Activated CD4-positive, alpha-beta T cell treated with anti-CD3 and anti-CD28 coated beads, Interleukin-2, Interleukin-4, amounts not matched to agents 100 ng/mL and 50 ng/mL, durations not matched to agents 16 hours and 8 hours (primary cell): Measurements from ENCODE around the gene ATP8A2.

Source experiments
- DNase-seq: peaks from one replicate; pipeline ENCODE4 v3.0.0-alpha.2; 2020; ENCODE audit warnings: low spot score

The ATP8A2 gene

DNA sequence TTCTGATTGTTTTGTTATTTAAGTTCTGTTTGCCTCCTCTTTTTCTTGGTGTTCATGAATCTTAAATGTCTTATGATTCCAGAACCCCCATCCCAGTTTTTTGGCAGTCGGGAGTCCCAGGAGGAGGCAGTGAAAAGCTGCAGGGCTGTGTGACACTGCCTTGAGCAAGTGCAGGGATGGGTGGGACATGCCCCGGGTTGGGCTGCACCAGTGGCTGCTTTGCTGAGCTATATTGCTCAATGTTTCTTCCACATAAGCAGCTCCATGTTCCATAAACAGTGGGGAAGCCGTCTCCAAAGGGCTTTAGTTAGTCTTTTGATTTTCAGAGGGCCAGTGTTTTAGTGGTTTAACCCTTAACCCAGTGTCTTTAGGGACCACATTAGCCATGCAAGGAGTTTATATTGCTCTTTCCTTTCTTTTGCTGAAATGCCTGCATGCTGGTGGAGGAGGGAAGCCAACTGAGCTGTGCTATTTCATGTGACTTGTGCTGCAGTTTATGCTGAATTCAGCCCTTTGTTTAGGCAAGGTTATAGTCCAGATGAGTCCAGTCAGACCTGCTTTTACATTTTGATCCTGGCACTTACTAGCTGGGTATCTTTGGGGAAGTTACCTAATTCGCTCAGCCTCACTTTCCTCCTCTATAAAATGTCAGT, 13.1 kb downstream of the ATP8A2 start:
- DNase-seq, result no peak

DNA sequence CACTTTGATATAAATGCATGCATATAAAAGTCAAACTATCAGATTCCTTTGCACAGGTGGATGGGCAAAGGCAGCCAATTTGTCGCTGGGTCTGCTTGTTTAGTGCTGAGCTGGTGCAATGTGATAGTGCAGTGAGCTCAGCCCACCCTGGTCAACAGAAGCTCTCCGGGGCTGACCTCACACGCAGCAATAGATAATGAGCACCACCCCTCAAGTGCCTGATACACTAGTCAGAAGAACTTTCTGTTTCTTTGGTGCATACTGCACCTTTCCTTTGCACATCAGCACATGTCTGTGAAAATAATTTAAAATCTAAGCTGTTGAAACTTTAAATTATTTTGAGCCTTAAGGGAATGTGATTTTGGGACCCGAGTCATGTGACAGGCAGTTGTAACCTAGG, 20.2 kb downstream of the ATP8A2 start:
- no peak for DNase-seq

DNA sequence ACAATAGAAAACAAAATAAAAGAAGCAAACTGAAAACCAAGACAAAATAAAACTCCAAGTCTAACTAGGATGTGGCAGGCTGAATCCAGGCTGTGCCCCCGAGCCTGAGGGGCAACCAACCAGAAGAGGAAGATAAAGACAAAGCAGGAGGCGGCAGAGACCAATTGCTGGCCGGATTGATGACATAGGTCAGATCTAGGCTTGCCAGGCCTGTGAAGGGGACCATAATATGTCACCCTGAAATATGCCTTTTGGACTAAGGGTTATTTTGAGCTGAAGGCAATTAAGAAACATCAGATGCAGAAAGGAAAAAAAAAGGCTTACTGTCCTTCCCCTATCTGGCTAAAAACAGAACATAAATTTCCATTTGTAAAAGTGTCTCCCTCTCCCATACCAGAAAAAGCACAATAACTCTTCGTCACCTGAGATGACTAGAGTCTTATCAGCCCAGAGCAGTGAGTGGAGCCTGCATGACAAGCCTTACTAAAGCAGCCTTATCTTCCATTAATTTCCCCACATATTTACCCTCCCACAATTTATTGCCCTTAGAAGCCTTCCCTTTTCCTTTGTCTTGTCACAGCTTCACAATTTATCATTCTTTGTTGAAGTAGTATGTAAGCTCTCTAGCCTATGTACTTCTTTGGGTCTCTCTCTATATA, 22.8 kb downstream of the ATP8A2 start:
- DNase-seq, result no peak

DNA sequence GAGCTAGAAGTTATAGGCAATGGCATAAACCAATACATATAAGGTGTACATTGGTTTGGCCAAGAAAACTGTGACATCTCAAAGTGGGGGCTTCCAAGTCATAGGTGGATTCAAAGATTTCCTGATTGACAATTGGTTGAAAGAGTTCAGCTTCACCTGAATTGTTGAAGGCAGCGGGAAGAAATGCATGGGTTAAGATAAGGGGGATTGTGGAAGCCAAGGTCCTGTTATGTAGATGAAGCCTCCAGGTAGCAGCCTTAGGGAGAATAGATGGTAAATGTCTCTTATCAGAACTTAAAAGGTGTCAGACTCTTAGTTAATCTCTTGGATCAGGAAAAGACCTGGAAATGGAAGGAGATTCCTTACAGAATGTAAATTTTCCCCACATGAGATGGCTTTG, 26.0 kb downstream of the ATP8A2 start:
- no peak for DNase-seq

DNA sequence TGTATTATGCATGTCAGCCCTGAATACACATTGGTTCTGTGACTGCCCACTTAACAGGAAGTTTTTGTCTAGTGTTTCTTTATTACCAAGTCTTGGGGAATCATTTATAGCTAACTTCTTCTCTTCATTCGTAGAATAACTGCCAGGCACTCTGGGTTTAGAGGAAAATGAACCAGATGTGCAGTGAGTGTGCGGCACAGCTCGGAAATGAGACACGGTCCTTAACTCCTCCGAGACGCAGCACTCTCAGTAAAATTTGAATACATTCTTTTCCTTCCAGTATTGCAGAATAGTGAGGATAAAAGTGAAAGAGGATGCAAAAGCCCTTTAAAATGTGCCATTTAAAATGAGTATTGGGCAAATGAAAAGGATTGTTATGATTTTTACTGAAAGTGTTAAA, 29.2 kb downstream of the ATP8A2 start:
- no peak for DNase-seq

DNA sequence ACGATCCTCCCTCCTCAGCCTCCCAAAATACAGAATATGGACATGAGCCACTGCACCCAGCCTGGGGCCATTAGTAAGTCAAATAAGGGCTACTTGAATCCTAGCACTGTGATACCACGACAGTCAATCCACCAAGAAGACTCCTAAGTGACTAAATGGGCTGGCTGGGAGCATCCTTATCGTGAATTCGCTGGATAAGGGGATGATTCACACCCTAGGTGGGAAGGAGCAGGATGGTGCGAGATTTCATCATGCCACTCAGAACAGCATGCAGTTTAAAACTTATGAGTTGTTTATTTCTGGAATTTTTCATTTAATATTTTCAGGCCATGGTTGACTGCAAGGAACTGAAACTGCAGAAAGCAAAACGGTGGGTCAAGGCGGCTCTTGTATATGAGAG, 30.2 kb downstream of the ATP8A2 start:
- no peak for DNase-seq

DNA sequence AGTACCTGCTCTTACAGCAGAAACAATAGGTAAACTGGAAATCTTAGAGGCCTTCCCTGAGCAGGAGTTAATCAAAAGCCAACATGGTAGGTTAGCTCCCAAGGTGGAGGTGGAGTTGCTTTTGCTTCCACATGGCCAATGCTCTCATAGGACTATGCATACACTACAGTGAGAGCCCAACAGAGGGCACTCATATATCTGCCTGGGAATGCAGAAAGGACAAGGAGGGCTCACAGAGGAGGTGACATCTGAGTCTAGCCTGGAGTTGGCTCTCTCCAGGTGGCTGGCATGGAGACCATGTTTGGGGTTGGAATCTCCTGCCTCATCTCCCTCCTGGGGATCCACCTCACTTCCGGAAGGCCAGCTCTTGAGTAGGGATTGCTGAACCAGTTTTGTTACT, 34.6 kb downstream of the ATP8A2 start:
- no peak for DNase-seq

DNA sequence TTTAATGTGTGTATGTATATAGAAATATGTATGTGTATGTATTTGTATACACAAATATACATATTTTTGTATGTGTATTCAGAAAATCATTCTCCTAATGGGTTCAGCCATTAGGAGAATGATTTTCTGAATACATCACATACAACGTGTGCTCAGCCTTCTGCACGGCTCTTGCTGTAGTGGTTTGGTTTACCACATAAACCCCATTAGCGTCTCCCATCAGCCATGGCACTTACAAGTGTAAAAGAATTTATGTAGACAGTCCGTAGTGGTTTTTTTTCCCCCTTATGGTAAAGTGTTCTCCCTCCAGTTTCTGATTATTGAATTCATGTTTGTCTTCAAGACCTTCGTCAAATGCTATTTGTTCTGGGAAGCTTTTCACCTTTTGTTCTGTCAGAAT, 38.2 kb downstream of the ATP8A2 start:
- DNase-seq, result no peak

DNA sequence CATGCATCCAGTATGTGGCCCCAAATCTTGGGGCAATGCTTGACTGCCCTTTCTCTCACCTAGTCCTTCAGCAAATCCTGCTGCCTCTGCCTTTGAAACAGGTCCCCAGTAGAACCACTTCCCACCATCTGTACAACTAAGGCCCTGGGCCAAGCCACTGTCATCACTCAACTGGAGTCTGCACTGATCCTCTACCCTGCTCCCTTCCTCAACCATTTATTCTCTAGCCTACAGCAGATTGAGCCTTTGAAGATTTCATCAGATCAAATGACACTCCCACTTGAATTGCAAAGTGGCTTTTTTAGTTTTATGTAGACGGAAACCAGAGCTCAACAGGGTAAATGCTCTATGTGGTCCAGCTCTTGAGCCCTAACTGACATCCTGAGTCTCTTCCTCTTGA, 43.5 kb downstream of the ATP8A2 start:
- no peak for DNase-seq

DNA sequence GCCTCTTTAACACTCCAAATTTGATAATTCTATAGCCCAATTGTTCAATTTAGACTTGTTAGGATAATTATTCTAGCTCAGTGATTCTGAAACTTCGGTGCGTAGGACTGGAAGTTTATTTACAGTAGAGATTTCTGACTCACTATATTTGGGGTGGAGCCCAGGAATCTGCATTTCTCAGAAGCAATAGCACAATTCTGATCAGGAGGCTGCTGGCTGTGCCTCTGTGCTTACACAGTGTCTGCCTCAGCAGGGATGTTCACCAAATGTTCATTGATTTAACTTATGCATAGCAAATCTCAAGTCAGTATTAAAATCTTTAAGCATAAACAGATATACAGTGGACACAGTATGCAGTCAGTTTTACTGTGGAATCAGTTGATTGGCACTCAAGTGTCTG, 45.8 kb downstream of the ATP8A2 start:
- no peak for DNase-seq

DNA sequence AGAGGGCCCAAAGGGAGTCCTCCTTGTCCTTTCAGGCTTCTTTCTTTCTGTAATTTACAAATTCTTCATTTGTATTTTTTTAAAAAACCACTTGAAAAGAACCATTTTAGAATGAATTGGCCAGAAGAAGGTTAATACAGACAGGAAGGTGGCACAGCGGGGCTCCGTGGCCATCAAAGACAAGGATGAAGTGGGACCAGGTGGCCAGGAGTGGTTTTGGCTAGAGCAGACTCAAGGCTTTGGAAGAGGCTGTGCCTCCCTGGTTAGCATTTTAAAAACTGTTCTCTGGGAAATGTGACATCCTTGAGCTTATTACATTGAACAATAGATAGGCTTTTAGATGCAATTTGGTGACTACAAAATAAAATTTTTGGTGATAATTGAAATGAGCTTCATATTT, 48.4 kb downstream of the ATP8A2 start:
- DNase-seq, result no peak

DNA sequence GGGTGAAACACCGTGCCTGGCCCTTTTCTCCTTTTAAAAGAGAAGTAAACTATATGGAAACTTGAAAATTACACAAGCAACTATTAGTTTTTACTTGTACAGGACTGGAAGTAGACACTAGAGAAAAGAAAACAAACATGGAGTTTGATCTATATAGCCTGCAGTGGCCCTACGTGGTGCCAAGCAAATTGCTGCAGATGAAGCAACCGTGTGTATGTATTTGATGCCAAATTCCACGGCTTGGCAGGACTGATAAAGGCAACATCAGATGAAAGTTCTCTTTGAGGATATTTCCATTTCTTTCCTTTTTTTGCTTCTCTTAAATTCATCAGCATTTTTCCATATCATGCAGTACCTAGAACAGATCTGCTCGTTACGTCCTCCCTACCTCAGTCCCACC, 49.8 kb downstream of the ATP8A2 start:
- no peak for DNase-seq

DNA sequence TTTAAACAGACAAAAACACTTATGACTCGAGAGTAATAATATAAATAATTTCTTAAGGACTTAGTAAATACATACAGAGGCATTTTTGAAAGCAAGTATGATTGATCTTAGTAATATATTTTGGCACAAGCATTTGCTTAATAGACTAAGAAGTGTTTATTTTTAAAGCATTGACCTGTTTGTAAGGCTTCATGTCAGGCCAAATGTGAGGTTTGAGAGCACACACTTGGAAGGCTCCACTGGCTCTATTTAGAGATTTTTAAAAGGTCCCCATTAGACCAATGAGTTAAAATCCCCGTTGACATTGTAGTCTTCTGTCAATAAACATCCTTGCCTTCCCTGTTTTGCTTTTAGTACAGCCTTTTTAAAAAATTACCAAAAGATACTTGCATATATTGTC, 50.4 kb downstream of the ATP8A2 start:
- DNase-seq, result no peak

DNA sequence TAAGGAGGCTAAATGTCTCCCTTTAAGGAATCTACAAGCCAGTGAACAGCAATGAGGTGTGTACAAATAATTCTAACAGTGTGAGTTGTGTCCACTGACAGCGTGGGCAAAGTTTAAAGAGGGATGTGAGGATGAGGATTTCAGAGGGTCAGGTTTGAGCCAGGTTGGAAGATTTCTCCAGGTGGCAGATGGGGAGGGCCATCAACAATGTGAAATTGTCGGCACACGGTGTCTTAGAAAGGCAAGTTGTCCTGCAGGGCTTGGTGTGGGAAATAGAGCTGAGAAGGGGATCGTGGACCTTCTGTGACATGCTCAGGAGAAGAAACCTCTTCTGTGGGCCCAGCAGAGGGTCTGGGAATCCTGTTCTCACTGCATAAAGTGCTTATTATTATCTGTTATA, 52.1 kb downstream of the ATP8A2 start:
- no peak for DNase-seq

DNA sequence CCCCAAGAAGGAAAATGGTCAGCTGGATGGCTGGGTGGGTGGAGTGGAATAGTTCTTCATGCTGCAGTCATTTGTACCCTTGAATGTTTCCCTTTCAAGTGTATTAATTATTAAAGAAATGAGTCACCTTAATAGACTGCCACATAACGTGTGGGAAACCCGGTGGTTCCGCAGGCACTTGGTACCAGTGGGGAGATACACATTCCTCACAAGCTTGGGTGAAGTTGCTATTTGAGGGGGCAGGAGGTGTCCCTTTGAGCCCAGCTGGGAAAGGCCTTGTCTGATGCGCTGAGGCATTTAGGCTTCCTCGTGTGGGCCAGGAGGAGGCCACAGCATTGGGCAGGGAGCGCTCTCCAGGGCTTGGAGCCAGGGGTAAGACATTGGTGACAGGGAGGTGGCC, 57.7 kb downstream of the ATP8A2 start:
- no peak for DNase-seq

DNA sequence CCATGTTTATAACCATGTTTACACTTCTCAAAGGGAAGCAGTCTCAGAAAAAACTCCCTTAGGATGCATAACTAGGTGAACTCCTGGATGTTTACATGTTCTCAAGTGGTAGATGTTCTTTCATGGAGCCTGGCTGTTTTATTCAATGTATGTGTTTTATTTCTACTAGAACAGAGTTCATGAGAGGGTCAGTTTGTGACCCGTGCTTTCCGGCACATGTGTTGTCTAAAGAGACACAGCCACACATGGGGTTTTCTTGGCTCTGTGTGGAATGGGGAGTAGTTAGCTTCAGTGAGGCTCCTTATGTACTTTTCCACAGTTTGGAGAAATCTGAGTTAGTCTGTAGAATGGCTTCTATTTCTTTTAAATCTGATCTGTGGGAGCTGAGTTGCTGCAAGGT, 60.9 kb downstream of the ATP8A2 start:
- DNase-seq, result no peak

DNA sequence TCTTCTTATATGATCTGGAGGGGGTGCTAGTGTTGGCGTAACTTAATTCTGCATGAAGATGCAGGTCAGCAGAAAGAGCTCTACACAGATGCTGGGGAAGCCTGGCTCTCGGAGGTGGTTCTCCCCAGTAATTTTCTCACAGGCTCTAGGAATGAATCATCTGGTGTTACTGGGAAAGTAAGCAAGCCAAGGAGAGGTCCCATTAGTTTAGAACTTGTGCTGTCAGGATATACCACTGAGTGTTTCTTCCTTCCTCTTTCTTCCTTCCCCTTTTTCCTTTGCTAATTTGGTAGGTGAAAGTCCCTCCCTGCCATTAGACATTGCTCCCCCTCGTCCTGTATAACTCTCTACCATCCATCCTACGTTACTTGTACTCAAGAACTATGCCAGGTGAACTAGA, 68.3 kb downstream of the ATP8A2 start:
- DNase-seq, result no peak

DNA sequence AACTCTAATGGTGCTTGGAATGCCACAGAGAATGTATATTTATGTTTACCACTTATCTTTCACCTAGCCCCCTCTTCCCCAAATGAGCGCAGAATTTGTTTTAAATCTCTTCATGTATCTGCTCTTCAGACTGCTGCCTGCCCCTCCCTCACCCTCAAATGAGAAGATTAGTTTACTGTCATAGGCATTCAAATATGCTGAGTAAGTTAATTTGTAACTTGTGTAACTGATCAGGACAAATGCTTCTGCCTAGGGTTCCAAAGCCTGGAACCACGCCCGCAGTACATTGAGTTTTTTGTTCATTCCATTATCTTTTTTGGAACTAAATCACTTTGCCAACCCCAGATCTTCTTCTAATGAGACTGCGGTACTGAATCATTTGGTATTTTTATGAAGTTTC, 74.5 kb downstream of the ATP8A2 start:
- DNase-seq, result no peak

DNA sequence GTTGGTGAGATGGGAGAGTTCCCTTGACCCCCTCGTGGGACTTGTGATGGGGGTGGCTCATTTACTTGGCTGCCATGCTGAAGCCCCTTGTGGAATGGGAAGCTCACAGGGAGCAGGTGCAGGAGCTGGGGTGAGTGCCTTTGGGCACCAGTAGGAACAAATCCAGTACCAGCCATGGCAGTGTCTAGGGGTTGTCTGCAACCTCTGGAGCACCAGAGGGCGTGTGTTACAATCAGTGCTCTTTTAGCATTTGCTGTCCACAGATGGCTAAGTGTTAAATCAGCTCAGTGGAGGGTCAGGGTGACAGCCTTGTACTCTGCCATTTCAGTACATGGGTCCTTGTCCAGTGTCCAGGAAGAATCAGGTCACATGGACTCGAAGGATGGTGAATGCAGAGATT, 75.6 kb downstream of the ATP8A2 start:
- no peak for DNase-seq

DNA sequence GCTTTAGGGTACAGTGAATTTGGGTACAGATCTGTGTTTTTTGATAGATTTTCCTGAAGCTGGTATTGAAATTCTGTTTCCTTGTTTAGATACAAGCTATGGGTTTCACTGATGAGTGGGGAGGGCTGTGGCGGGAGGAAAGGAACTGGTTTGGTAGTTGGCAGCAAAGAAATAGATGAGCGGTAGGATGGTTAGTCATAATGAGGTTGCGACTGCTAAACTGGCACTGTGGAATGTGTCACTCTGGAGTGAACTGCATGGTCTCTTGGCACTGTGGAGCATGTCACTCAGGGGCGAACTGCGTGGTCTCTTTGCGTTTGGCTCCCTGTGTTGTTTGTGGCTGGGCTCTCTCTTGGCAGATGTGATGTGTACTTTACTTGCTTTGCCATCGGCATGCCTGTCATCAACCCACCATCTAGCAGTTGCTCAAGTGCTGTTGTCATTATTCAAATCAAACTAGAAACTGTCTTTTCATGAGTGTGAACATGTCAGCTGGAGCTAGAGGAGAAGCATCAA, 82.1 kb downstream of the ATP8A2 start:
- no peak for DNase-seq

DNA sequence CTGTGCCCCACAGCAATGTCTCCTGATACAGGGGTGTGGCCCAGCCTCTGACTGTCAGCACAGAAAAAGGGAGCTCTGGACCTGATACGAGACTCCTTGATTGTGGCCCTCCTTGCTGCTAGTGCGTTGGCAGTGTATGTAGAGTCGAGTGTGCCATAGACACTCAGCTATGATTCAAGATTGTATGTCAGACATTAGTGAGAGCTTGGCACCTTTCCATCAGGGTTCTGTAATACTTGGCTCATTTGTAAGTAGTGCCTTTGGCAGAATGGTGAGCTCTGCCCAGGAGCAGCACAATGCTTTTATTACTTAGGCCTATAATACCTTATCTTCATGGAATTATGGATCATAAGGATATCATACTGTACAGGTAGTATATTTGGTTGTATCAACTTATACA, 83.4 kb downstream of the ATP8A2 start:
- DNase-seq, result no peak

DNA sequence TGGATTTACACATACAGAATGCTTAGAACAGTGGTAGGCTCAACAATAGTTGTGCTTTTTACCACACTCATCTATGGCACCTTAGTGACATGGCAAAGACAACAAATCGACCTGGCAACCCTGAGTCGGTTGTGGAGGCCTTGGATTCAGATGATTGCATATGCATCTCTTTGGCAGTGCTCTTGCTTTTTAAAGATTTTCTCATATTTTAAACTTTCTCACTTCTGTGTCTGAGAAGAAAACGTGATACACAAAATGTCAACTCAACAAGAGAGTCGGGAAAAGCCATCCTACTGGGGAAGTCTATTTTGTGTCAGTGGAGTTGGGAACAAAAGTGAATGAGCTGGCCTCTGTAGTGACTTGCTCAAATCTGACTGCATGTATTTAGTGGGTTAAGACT, 85.8 kb downstream of the ATP8A2 start:
- DNase-seq, result no peak

DNA sequence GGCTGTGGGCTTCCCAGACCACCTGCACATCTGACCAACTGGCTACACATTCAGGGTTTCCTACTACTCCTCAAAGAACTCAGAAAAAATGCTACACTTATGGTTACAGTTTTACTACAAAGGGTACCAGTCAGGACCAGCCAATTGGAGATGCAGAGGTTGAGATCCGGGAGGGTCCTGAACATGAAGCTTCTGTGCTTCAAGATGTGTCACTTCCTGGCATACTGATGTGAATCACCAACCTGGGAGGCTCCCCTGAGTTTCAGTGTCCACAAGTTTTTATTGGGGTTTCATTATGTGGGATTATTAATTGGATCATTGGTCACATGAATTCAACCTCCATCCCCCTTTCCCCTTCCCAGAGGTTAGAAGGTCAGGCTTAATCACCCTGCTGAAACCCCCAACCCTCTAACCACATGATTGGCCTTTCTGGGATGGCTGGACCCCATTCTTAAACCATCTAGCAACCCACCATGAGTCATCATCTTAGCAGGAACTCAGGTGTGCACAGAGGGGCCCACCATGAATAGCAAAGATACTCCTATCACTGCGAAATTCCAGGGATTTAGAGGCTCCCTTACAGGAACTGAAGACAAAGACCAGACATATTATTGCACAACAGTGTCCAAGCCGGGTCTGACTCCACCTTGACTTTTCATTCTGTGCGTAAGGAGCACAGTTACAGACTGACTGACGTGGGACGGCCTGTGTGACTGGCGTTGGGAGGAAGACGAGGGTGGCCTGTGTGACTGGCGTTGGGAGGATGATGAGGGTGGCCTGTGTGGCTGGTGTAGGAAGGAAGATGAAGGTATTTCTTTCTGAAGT, 90.7 kb downstream of the ATP8A2 start:
- no peak for DNase-seq
